ENCODE results near the gene ITIH2. TPM values are rescaled to one million over a fixed set of nuclear protein-coding genes. Genes with fewer than 3 reads are reported as not detected.
A peak's percentile ranks its signal among the peaks of the same experiment; 100 is the strongest.

The ITIH2 gene
- total and polyA plus RNA-seq, 2 of the 8 experiments (the other 6 are each of a cell fraction or from before 2014, with no cell fraction given) = not detected

DNA sequence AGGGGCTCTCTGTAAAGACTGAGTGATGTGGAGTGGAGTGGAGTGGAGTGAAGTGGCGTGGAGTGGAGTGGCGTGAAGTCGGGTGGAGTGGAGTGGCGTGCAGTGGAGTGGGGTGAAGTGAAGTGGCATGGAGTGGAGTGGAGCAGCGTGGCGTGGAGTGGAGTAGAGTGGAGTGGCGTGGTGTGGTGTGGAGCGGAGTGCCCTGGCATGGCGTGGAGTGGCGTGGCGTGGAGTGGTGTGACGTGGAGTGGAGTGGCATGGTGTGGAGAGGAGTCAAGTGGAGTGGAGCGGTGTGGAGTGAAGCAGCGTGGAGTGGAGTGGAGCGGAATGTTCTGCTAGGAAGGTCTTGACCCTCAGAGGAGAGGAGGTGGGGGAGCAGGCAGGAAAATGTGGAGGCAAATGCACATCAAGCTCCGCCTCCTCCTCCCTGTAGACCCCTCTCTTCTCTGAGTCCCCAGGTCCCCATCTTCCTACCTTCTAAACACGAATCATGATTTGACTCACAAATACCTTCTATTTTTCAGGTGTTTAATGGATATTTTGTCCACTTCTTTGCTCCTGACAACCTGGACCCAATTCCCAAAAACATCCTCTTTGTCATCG is 19.9 kb downstream of the ITIH2 start:
- no peaks in the 10 kb centered on the region for H3K79me1 ChIP-seq (ENCODE audit: low read depth, low read length)
- H3K4me1 ChIP-seq (replicated peaks in 1 of 4; ENCODE audit: control insufficient read depth in 3 of 4, insufficient read depth in 4 of 4, low read length in 3 of 4) = no peaks in the 10 kb centered on the region
- no peak for FAIRE-seq
- no peak overlapping the region for H3K4me2 ChIP-seq (ENCODE audit: insufficient read depth in 1 of 2, low read depth in 2 of 2, low read length in 2 of 2)
- H4K91ac ChIP-seq (replicated peaks; ENCODE audit: insufficient read length, low read length) = no peak overlapping the region
- peaks cover 3% of the 10 kb centered on the region; the same call in 1 of the 2 replicates for H3K23me2 ChIP-seq (ENCODE audit: low read depth, low read length)
- H2BK12ac ChIP-seq (ENCODE audit: low read depth, low read length) = peak overlapping the region; percentile 64; the same call in 1 of the 2 replicates
- 86 to 100% methylated on average over 1 to 18 of the region's 18 CpGs for WGBS, 2 experiments (ENCODE audit: extremely low coverage in 1 of 2, insufficient coverage in 1 of 2, insufficient read length in 1 of 2, insufficient replicate concordance in 2 of 2, low coverage in 1 of 2, low lambda C conversion rate in 2 of 2, missing lambda C conversion rate in 1 of 2)
- H3K18ac ChIP-seq (ENCODE audit: extremely low read depth, low read length) = no peak overlapping the region
- H4K8ac ChIP-seq (ENCODE audit: extremely low read depth, insufficient read depth, low read length) = no peak overlapping the region
- no peak overlapping the region for H3K4me3 ChIP-seq (ENCODE audit: extremely low read depth in 1 of 4, insufficient read depth in 2 of 4, low read depth in 3 of 4, low read length in 4 of 4)
- POLR2A ChIA-PET (ENCODE audit: partially characterized antibody) = no interaction called here
- H2BK120ac ChIP-seq (replicated peaks; ENCODE audit: low read depth, low read length) = no peak overlapping the region
- H3K9ac ChIP-seq (replicated peaks in 1 of 4; ENCODE audit: extremely low read depth in 1 of 4, low read depth in 3 of 4, low read length in 3 of 4) = no peak overlapping the region
- no peaks in the 10 kb centered on the region for H3K9me3 ChIP-seq (ENCODE audit: insufficient read depth in 2 of 2, low read depth in 1 of 2, low read length in 1 of 2)
- H4K20me1 ChIP-seq (replicated peaks in 1 of 2; ENCODE audit: control insufficient read depth in 1 of 2, insufficient read depth in 2 of 2, low read length in 2 of 2) = no peaks in the 10 kb centered on the region
- H2BK20ac ChIP-seq (ENCODE audit: low read length) = peak overlapping the region; percentile 67; the same call in 1 of the 2 replicates
- no peak overlapping the region for H3K23ac ChIP-seq (ENCODE audit: insufficient read length)
- CTCF ChIA-PET (ENCODE audit: partially characterized antibody) = interaction anchor here (0.9 to 1.2 kb wide), 2 partner anchors 11 to 198 kb away, joined by 3 to 4 read pairs; no protein-coding TSS in a partner anchor
- H3K4ac ChIP-seq (replicated peaks; ENCODE audit: insufficient read length, low read depth, low read length) = no peak overlapping the region
- no peak for TF ChIP-seq CHD1 (IDR thresholded peaks at IDR 0.05; ENCODE audit: low read depth, low read length)
- no peak for TF ChIP-seq KDM4A (IDR thresholded peaks at IDR 0.05; ENCODE audit: low read depth, low read length, severe bottlenecking)
- H3K27ac ChIP-seq (ENCODE audit: low read depth, low read length) = no peak overlapping the region
- no peaks in the 10 kb centered on the region for H3K27me3 ChIP-seq (replicated peaks in 1 of 4; ENCODE audit: control insufficient read depth in 3 of 4, extremely low read depth in 1 of 4, insufficient read depth in 3 of 4, low read length in 3 of 4)
- H2AFZ ChIP-seq (ENCODE audit: low read length) = no peak overlapping the region
- no peak overlapping the region for H4K5ac ChIP-seq (ENCODE audit: insufficient read length, low read depth, low read length)
- H2AK5ac ChIP-seq (ENCODE audit: low read depth, low read length) = no peak overlapping the region
- no peak for DNase-seq (ENCODE audit: low read depth in 1 of 2, low spot score in 2 of 2)
- no peaks in the 10 kb centered on the region for H3K79me2 ChIP-seq (ENCODE audit: control insufficient read depth in 1 of 2, insufficient read depth in 2 of 2, low read length in 2 of 2)
- H3K56ac ChIP-seq (replicated peaks; ENCODE audit: insufficient read length, low read depth, low read length) = no peak overlapping the region
- no peaks in the 10 kb centered on the region for H3K36me3 ChIP-seq (ENCODE audit: control insufficient read depth in 2 of 4, insufficient read depth in 4 of 4, low read length in 3 of 4)
- no peak overlapping the region for H2BK5ac ChIP-seq (ENCODE audit: low read depth, low read length)
- H3K14ac ChIP-seq (ENCODE audit: insufficient read length) = no peak overlapping the region
- H2BK15ac ChIP-seq (ENCODE audit: low read length) = no peak overlapping the region

Measured in H1 (cell line).